GM15510 (cell line): ENCODE measurements around the gene GAK.

Experiments used
- POLR2A ChIP-seq: IDR thresholded peaks from 3 replicates; pipeline ENCODE4 v1.6.1; 2011; ENCODE audit warnings: borderline replicate concordance; ENCODE audit not compliant: insufficient read length; ENCODE audit errors: extremely low read depth

Gene GAK

GRCh38 chr4:959338-960139 lies 27.4 kb upstream of the GAK start:
- TF ChIP-seq POLR2A, result no peak

- TF ChIP-seq POLR2A, result no peak
Measured at GRCh38 chr4:958696-959337, 26.7 kb upstream of the GAK start.

GRCh38 chr4:958314-958665 lies 26.2 kb upstream of the GAK start:
- no peak for TF ChIP-seq POLR2A

- no peak for TF ChIP-seq POLR2A
Measured at GRCh38 chr4:957581-958313, 25.6 kb upstream of the GAK start.

DNA sequence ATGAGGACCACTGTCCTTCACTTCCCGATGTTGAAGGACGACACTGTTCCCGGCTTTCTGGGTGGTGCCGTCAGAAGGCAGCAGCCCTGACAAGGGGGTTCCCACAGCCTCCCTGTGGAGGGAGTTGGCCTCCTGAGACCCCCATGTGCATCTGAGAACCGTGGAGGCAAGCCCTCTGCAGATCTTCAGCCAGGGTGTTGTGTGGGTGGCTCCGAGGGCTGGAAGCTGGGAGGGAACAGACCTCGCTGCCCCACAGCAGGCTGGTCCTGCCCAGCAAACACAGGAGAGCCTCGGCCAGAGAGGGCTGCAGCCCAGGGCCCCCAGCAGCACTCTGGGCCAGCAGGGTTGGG lies 25.1 kb upstream of the GAK start:
- TF ChIP-seq POLR2A, result no peak

DNA sequence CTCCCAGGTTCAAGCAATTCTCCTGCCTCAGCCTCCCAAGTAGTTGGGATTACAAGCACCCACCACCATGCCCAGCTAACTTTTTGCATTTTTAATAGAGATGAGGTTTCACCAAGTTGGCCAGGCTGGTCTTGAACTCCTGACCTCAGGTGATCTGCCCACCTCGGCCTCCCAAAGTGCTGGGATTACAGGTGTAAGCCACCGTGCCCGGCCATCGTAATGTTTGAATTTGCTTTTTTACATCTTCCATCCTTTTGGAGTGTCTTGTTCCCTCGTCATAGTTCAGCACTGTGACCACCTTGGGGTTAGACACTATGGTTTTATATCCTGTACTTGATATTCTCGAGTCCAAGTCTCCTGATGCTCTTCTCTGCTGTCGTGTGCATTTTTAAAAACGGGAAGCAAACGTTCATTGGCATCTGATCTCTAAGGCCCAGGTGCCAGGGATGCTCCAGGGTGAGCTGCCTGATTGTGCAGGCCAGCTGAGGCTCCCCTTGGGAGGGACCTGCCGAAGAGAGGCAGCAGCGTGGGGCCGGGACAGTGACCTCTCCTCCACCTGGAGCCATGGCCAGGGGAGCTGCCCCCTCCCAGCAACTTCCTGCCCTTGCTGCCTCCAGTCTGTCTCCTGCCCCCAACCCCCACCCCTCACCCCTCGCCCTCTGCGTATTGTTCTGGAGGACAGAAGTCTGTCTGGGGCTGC lies 24.6 kb upstream of the GAK start:
- TF ChIP-seq POLR2A, result no peak

DNA sequence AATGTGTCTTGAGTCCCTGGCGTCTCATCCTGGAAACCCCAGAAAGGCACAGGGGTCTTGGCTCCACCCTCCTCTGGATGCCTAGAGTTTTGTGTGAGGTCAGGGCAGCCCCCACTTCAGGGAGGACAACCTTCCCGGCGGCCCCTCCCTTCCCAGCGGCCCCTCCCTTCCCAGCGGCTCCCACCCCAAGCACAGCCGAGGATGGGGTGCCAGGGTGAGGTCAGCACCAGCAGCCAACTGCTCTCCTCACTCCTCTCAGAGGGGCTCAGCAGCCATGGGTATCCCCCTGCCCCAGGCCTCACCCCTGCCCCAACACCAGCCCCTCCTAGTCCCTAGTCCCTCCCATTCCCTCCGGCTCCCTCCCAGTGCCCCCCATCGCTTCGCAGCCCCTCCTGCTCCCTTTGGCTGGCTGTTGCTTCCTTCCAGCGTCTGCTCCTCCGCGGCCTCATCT lies 23.8 kb upstream of the GAK start:
- TF ChIP-seq POLR2A, result no peak

DNA sequence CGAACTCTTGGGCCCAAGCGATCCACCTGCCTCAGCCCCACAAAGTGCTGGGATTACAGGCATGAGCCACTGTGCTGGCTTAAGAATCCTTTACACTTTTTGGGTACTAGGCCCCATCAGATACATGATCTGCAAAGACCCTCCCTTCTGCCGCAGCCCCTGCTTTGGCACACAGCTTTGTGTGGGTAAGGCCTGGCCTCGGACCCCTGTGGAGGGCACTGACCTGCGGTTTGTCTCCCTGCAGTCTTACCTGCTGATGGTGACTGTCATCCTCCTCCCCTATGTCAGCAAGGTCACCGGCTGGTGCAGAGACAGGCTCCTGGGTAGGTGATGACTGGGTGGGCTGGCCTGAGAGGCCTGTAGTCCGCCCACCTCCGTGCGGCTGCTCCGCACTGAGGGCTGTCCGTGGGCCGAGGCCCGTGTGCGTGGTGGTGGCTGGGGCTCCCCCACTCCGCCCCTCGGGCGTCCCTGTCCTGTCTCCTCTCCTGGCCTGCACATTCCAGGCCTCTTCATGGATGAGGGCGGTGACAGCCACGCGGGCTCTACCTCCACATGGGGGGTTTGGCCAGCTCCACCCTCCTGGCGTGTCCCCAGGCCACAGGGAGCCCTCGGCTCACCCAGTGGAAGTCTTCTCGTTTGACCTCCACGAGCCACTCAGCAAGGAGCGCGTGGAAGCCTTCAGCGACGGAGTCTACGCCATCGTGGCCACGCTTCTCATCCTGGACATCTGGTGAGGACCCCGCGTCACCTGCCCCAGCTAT lies 23.2 kb upstream of the GAK start:
- TF ChIP-seq POLR2A, result no peak

- TF ChIP-seq POLR2A, result no peak
Measured at GRCh38 chr4:954211-955020, 22.3 kb upstream of the GAK start.

GRCh38 chr4:953574-953915 lies 21.4 kb upstream of the GAK start:
- no peak for TF ChIP-seq POLR2A

DNA sequence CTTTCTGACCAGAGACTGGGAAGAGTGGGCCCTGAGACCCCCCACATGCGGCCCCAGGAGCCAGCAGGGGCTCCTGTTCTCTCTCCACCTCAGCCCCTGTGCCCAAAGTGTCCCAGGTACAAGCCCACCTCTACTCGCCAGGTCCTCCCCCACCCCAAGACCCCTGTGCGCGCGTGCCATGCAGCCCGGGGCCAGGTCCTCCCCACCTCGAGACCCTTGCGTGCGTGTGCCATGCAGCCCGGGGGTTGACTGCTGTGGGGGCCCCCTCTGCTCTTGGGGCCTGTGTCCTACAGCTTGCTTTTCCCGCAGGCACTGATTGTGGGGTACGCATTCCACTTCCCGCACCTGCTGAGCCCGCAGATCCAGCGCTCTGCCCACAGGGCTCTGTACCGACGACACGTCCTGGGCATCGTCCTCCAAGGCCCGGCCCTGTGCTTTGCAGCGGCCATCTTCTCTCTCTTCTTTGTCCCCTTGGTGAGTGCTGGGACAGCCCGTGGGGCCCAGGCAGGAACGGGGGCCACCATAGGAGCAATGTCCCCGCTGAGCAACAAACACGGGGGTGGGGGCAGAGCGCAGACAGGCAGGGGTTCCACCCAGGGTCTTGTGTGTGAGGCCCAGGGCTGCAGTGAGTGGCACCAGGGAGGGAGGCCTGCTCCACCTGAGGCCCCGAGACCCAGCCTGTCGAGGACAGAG lies 20.9 kb upstream of the GAK start:
- no peak for TF ChIP-seq POLR2A

GRCh38 chr4:951594-952468 lies 19.7 kb upstream of the GAK start:
- TF ChIP-seq POLR2A, result no peak

DNA sequence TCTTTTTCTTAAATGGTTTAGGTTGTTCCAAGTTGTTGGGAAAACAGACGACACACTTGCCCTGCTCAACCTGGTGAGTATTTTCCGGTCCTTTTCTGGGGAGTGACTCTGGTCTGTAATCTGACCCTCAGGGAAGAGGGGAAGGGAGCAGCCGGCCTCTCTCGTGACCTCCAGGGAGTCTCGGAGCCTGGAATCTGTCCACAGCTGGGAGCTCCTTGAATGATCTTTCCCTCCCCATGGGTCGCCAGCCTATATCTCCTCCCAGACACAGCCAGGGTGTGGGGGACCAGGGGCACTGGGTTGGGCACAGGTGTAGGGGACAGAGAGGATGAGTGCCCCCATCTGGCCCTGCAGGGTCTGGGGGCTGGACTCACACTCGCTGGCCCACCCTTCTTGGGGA lies 19.1 kb upstream of the GAK start:
- no peak for TF ChIP-seq POLR2A
